ENCODE results near the gene PPP1R15A. TPM values are rescaled to one million over a fixed set of nuclear protein-coding genes. Genes with fewer than 3 reads are reported as not detected.

Gene PPP1R15A
- 24.4 and 27.2 TPM in 2 replicates for total RNA-seq

DNA sequence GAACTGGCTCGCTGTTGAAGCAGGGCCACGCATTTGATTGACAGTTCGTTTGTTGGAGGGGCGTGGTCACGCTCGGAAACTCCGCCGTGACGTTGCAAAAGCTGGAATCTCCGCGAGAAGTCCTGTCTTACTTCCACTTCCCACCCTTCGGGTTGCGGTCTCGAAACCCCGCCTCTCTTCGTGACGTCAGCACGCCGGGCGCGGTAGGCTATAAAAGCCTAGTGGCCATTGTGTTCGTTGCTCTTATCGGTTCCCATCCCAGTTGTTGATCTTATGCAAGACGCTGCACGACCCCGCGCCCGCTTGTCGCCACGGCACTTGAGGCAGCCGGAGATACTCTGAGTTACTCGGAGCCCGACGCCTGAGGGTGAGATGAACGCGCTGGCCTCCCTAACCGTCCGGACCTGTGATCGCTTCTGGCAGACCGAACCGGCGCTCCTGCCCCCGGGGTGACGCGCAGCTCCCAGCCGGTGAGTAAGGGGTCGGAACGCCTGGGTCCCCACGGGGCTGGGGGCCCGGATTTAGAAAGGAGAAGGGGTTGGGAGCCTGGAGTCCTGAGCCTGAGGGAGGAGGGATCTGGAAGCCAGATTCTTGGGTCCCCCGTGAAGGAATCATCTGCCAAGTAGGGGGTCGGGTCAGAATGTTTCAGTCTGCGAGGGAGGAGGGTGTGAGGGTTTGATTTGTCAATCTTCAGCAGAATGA, at the start of gene PPP1R15A:
Gene PPP1R15A, plus strand, starts transcription at position 240 of the 702 bp plus-strand sequence. CDS start 813 bp downstream, outside the sequence.

DNA sequence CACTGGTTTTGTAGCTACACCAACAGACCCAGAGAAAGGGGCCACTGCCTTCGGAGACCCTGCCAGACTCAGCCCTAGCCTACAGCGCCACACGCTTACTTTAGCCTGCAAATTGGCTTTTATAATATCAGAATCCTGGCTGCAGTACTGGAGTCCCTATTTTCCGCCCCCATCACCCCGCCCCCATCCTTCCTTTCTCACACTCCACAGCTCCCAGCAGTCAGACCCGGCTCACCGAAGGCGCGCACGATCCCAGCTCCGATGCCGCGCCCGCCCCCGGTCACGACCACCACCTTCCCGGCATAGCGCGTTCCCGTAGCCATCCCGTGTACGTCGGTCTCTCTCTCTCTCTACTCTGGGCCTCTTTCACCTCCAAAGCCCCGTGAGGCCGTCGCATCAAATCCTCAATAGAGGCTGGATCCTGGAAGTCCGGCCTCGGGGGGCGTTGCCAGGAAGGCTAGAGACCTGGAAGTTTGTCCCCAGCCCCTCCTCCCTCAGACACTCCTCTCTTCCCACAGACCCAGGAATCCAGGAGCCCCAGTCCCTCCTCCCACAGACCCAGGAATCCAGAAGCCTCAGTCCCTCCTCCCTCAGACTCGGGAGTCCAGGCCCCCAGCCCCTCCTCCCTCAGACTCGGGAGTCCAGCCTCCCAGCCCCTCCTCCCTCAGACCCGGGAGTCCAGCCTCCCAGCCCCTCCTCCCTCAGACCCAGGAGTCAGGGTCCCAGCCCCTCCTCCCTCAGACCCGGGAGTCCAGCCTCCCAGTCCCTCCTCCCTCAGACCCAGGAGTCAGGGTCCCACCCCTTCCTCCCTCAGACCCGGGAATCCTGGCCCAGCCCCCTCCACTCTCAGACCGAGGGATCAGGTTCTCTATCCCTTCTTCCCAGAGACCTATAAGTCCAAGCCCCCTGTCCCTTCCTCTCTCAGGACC, 35.9 kb upstream of the PPP1R15A start, which contains the start of gene HSD17B14:
Gene HSD17B14, minus strand, starts transcription at position 403 of the 929 bp plus-strand sequence. Its CDS starts 80 bp downstream, at position 323.

DNA sequence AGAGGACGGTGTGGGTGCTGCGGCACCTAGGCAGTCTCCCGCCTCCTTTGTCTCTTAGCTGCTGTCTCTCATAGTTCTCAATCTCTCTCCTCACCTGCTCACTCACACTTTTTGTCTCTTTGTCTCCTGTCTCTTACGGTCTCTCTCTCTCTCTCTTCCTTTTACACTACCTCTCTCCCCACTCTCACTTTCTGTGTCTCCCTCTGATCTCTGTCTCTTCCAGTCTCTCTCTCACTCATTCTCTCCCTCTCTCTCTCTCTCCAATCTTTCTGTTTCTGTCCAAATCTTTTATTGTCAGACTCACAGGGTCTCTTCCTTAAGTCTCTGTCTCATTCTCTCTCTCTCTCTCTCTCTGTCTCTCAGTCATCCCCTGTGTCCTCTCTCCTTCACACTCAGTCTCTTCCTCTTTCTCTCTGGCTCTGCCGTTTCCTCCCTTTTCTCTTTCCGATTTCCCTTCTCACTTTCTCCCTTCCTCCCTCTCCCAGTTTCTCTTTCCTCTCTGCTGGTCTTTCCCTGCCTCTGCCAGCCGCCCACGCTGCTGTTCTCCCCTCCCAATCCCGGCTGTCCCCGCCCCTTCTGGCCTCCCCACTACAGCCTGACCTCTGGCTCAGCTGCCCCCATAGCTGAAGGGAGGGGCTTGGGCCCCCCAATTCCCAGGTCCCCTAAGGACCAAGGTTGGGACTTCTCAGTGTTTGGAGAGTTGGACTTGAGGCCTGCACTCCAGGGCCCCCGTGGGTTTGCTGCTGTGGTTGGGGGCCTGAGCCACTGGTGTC, 3.9 kb upstream of the PPP1R15A start, which contains the start of gene PLEKHA4:
Gene PLEKHA4, minus strand, starts transcription at position 504 of the 773 bp plus-strand sequence. CDS start 997 bp downstream, outside the sequence.

DNA sequence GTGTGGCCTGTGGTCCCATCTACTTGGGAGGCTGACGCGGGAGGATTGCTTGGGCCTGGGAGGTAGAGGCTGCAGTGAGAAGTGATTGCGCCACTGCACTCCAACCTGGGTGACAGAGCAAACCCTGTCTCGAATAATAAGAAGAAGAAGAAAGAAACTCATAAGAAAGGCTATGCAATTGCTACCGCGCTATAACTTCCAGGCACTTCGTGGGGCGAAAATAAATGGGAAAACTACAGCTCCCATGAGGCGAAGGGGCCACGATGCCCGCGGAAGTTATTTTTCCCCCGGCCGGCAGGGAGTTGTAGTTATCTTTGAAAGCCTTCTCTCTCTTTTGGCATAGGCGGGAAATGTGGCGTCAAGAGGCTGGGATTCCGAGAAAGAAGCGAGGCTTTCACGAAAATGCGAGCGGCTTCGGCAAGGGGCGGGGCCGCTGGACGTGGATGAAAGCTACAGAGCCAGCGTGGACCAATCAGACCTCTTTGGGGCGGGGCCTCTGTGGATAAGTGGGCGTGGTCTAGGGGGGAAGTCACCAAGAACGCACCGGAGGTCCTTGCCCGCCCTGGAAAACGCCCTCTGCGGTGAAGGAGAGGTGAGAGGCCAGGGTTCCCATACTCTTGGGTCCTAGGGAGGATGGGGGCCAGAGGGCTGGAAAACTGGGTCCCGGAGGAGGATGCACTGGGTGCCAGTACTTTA, 27.7 kb downstream of the PPP1R15A start, which contains the start of gene NUCB1:
Gene NUCB1, plus strand, starts transcription at position 532 of the 696 bp plus-strand sequence. CDS start 485 bp downstream, outside the sequence.

Other genes with a start within 250 kb of the PPP1R15A start
- gene DBP, start 235.0 kb upstream of the PPP1R15A start, total RNA-seq: 1.2 and 1.6 TPM in 2 replicates
- 0.65 and 1.2 TPM in 2 replicates for gene CA11, start 226.2 kb upstream of the PPP1R15A start, total RNA-seq
- not detected in 2 replicates for gene NTN5, start 199.4 kb upstream of the PPP1R15A start, total RNA-seq
- not detected in 2 replicates for gene FUT2, start 176.4 kb upstream of the PPP1R15A start, total RNA-seq
- 0.32 TPM in 1 of 2 replicates, not detected in the other for gene MAMSTR, start 152.7 kb upstream of the PPP1R15A start, total RNA-seq
- gene RASIP1, start 131.8 kb upstream of the PPP1R15A start, total RNA-seq: 68.2 and 85.8 TPM in 2 replicates
- gene IZUMO1, start 125.5 kb upstream of the PPP1R15A start, total RNA-seq: 0.30 and 0.32 TPM in 2 replicates
- gene FUT1, start 119.8 kb upstream of the PPP1R15A start, total RNA-seq: 5.5 and 6.4 TPM in 2 replicates
- gene FGF21, start 116.9 kb upstream of the PPP1R15A start, total RNA-seq: not detected in 2 replicates
- gene BCAT2, start 61.4 kb upstream of the PPP1R15A start, total RNA-seq: 47.4 TPM in 2 replicates
- gene HSD17B14, start 35.9 kb upstream of the PPP1R15A start, total RNA-seq: 5.8 and 13.2 TPM in 2 replicates
- gene PLEKHA4, start 3.8 kb upstream of the PPP1R15A start, total RNA-seq: 1.9 and 2.7 TPM in 2 replicates
- 0.32 TPM in 1 of 2 replicates, not detected in the other for gene TULP2, start 26.3 kb downstream of the PPP1R15A start, total RNA-seq
- gene NUCB1, start 27.9 kb downstream of the PPP1R15A start, total RNA-seq: 86.9 and 92.9 TPM in 2 replicates
- gene DHDH, start 61.3 kb downstream of the PPP1R15A start, total RNA-seq: not detected in 2 replicates
- gene BAX, start 82.5 kb downstream of the PPP1R15A start, total RNA-seq: 137 and 154 TPM in 2 replicates
- gene FTL, start 92.9 kb downstream of the PPP1R15A start, total RNA-seq: 777 and 969 TPM in 2 replicates
- gene GYS1, start 120.9 kb downstream of the PPP1R15A start, total RNA-seq: 22.9 and 25.3 TPM in 2 replicates
- gene RUVBL2, start 121.5 kb downstream of the PPP1R15A start, total RNA-seq: 364 and 391 TPM in 2 replicates
- gene LHB, start 144.7 kb downstream of the PPP1R15A start, total RNA-seq: not detected in 2 replicates
- not detected in 2 replicates for gene CGB3, start 151.9 kb downstream of the PPP1R15A start, total RNA-seq
- gene CGB2, start 159.5 kb downstream of the PPP1R15A start, total RNA-seq: 0.46 TPM in 1 of 2 replicates, not detected in the other
- gene CGB1, start 164.5 kb downstream of the PPP1R15A start, total RNA-seq: not detected in 2 replicates
- gene CGB5, start 171.4 kb downstream of the PPP1R15A start, total RNA-seq: 0.65 TPM in 1 of 2 replicates, not detected in the other
- gene CGB8, start 176.7 kb downstream of the PPP1R15A start, total RNA-seq: not detected in 2 replicates
- under 0.01 and 0.30 TPM in 2 replicates for gene CGB7, start 185.3 kb downstream of the PPP1R15A start, total RNA-seq
- gene NTF4, start 192.4 kb downstream of the PPP1R15A start, total RNA-seq: not detected in 2 replicates
- not detected in 2 replicates for gene KCNA7, start 200.3 kb downstream of the PPP1R15A start, total RNA-seq
- 126 and 150 TPM in 2 replicates for gene SNRNP70, start 213.0 kb downstream of the PPP1R15A start, total RNA-seq
- 1.5 and 3.9 TPM in 2 replicates for gene LIN7B, start 241.9 kb downstream of the PPP1R15A start, total RNA-seq
- gene C19orf73, start 246.7 kb downstream of the PPP1R15A start, total RNA-seq: 0.32 and 0.76 TPM in 2 replicates
- 4.9 and 5.3 TPM in 2 replicates for gene PPFIA3, start 247.1 kb downstream of the PPP1R15A start, total RNA-seq

Measured in epithelial cell of umbilical artery (primary cell).